Stimulated activated memory B cell treated with anti-CD40 and anti-IgM and Interleukin-4, amounts not matched to agents 10 μg/mL and 1 μg/mL and 100 μg/mL, for 72 hours (primary cell): Measurements from ENCODE around the gene AAK1.
"Not testable (repeated sequence)": the region's sequence is repeated elsewhere in the genome, so short reads cannot be mapped to it uniquely, and the experiment has no call there.

Source experiments
- ATAC-seq: fragments of 150-1000 bp; cut with Tn5 transposase; 2 replicates; pipeline ENCODE4 v1.10.0; 2021
- H3K27ac Mint-ChIP-seq: one replicate; pipeline ENCODE4 v1.8.0; 2022; ENCODE audit warnings: mild to moderate bottlenecking, mixed read lengths
- H3K27me3 Mint-ChIP-seq: one replicate; pipeline ENCODE4 v1.8.0; 2022; ENCODE audit warnings: mixed read lengths
- H3K36me3 Mint-ChIP-seq: one replicate; pipeline ENCODE4 v1.8.0; 2022; ENCODE audit warnings: mixed read lengths
- H3K4me1 Mint-ChIP-seq: one replicate; pipeline ENCODE4 v1.8.0; 2022; ENCODE audit warnings: mixed read lengths
- H3K4me3 Mint-ChIP-seq: one replicate; pipeline ENCODE4 v1.8.0; 2022; ENCODE audit warnings: mild to moderate bottlenecking, moderate library complexity, mixed read lengths
- H3K9me3 Mint-ChIP-seq: one replicate; pipeline ENCODE4 v1.8.0; 2022; ENCODE audit warnings: mixed read lengths

AAK1 gene

DNA sequence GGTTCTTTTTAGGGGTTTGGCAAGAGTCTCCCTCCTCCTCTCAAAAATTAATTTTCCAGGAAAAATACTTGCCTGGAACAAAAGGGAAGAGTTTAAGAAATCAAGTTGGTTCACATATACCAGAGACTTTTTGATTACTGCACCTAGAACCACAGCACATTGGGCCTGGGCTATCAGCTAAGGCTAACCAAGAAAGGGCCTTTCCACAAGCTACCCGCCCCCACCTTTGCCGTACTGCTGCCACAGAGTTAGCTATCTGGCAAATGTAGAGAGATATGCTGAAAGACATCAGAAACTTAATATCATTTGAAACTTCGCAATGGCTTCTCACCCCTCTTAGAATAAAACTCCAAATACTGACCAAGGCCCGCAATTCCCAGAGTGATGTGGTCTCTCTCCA is 76.9 kb downstream of the AAK1 start:
- no peaks in the 10 kb centered on the region for H3K9me3 Mint-ChIP-seq
- H3K4me1 Mint-ChIP-seq, result no peaks in the 10 kb centered on the region
- H3K27me3 Mint-ChIP-seq, result peaks cover 8% of the 10 kb centered on the region
- H3K4me3 Mint-ChIP-seq, result no peak overlapping the region
- no peak for ATAC-seq
- H3K36me3 Mint-ChIP-seq, result no peaks in the 10 kb centered on the region
- H3K27ac Mint-ChIP-seq, result no peak overlapping the region

DNA sequence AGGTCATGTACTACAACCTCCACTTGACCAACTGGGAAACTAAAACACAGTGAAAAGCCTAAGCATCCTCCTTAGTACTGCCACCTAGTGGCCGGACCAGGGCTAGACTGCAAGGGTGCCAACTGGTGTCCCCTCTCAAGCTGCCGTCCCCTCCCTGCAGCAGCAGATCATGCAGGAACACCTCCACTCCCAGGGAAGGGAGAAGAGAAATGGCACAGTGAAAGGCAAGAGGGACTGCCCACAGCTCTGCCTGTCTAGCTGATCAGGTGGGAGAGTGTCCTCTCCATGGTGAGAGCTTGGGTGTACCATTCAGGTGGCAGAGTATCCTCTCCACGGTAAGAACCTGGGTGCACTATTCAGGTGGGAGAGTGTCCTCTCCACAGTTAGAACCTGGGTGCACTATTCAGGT is 78.1 kb downstream of the AAK1 start:
- Mint-ChIP-seq H3K9me3 (no peaks in the 10 kb centered on the region), H3K27me3 (peaks cover 8% of the 10 kb centered on the region), H3K36me3 (no peaks in the 10 kb centered on the region), H3K27ac (no peak overlapping the region), H3K4me3 (no peak overlapping the region), H3K4me1 (no peaks in the 10 kb centered on the region)
- ATAC-seq, result peak; percentile 86

DNA sequence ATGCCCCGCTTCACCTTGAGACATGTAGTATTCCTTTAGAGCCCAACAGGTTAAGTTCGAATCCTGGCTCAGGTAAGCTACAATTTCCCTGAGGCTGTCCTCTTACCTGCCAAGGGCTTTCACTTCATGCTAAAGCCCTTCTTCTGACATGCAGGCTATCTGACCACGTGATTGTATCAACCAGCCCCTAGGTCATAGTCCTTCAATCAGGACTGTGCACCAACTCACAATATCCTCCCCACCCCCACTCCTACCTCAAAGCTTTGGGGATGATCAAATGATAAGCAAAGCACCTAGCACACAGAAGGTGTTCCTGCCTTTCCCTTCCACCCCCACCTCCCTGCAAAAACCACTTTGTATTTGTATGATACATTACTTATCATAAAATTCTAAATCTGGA is 78.9 kb downstream of the AAK1 start:
- Mint-ChIP-seq H3K36me3 (no peaks in the 10 kb centered on the region), H3K9me3 (no peaks in the 10 kb centered on the region), H3K4me1 (no peaks in the 10 kb centered on the region), H3K4me3 (no peak overlapping the region), H3K27ac (no peak overlapping the region), H3K27me3 (peaks cover 16% of the 10 kb centered on the region)
- no peak for ATAC-seq

DNA sequence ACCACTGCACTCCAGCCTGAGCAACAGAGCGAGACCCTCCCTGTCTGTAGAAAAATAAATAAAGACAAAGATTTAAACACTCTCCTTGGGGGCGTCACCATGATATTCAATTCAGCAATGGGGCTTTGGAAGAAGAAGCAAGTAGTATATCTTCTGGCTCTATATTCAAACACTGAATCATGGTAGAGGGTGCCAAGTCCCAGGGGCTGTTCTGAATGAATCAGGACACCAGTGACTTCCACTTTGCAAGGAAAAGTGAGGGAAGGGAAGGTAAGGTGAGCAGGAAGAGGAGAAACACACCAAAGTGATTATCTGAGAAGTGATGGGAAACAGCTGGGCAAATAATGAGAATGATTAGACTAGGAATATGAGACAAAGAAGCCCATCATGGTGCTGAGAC is 80.5 kb downstream of the AAK1 start:
- no peak overlapping the region for H3K4me3 Mint-ChIP-seq
- H3K9me3 Mint-ChIP-seq, result no peaks in the 10 kb centered on the region
- H3K27me3 Mint-ChIP-seq, result peaks cover 26% of the 10 kb centered on the region
- no peaks in the 10 kb centered on the region for H3K4me1 Mint-ChIP-seq
- ATAC-seq, result no peak
- H3K27ac Mint-ChIP-seq, result no peak overlapping the region
- no peaks in the 10 kb centered on the region for H3K36me3 Mint-ChIP-seq

DNA sequence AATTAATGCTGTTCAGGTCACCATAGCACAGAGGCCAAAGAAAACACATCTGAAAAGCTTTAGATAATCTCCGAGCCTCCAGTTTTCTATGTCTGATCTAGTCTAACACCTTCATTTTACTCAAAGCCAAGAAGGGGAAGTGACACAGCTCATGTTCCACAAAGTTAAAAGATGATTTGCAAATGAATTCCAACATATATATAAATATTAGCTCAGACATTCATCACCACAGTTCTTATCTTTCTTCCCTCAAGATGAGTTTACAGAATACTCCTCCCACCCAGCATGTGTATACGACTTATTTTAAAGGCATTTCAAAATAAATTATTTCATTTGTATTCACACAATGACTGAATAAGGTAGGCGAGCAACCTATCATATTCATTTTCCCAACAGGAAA is 82.4 kb downstream of the AAK1 start:
- Mint-ChIP-seq H3K27me3 (peaks cover 26% of the 10 kb centered on the region), H3K9me3 (no peaks in the 10 kb centered on the region), H3K27ac (no peak overlapping the region), H3K36me3 (no peaks in the 10 kb centered on the region), H3K4me1 (no peaks in the 10 kb centered on the region), H3K4me3 (no peak overlapping the region)
- ATAC-seq, result no peak

DNA sequence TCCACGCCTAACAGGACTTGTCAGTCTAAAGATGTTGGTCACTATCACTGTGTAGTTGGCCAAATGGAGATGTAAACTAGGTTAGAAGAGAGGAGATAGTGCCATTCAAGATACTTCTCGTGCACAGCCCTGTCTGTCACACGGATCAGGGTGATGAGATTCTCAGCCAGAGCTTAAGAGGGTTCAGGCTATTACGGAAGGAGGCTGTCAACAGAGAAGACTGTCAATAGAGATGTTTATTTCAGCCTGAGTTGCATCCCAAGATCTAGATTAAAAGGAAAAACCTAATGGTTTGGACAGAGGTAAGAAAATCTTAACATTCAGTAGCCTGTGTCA is 83.4 kb downstream of the AAK1 start:
- H3K4me3 Mint-ChIP-seq, result no peak overlapping the region
- H3K27me3 Mint-ChIP-seq, result peaks cover 26% of the 10 kb centered on the region
- H3K9me3 Mint-ChIP-seq, result no peaks in the 10 kb centered on the region
- peaks cover under 1% of the 10 kb centered on the region for H3K4me1 Mint-ChIP-seq
- no peak overlapping the region for H3K27ac Mint-ChIP-seq
- no peaks in the 10 kb centered on the region for H3K36me3 Mint-ChIP-seq
- ATAC-seq, result no peak

DNA sequence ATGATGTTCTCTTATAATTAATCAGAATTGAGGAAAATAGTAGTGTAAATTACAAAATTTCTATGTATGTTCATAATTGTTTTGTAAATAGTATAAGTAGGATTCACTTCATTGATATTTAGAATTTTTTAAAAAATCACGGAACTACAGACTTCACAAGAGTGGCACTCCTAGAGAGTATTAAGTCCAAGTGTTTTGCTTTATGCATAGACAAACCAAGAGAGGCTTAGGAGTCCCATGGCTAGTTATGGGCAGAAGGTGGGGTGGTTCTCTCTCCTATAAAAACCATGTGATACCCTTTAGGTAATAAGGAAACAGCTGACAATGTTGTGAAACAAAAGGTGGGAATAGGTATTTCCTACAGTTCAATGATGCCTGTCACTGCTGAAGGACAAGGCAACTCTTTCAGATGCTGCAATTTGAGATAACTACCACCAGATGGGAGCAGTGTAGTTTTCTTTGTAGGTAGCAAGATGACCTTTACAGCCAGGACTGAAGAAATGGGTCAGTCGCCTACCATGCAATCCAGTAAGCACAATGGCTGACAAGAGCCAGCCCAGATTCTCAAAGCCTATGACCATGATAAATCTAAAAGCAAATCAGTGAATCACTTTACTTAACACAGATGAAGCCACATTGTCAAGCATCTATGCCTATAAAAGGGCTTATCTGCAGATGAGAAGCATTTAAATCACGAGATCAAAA is 83.9 kb downstream of the AAK1 start:
- peaks cover 6% of the 10 kb centered on the region for H3K4me1 Mint-ChIP-seq
- H3K36me3 Mint-ChIP-seq, result no peaks in the 10 kb centered on the region
- H3K4me3 Mint-ChIP-seq, result no peak overlapping the region
- H3K27ac Mint-ChIP-seq, result no peak overlapping the region
- no peaks in the 10 kb centered on the region for H3K9me3 Mint-ChIP-seq
- H3K27me3 Mint-ChIP-seq, result peaks cover 26% of the 10 kb centered on the region
- no peak for ATAC-seq

DNA sequence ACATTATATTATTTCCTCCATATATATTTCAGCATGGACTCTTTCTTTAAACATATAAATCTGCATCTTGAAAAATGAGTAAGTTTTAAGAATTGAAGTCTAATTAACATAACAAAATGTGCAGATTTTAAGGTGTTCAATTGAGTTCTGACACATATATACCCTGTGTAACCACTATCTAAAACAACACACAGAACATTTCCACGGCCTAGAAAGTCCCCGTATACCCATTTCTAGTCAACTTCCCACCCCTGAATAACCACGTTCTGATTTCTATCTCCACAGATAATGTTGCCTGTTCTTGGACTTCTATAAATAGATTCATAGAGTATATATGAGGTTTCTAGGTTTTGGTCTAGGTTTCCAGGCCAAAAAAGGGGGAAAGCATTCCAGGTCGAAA is 87.5 kb downstream of the AAK1 start:
- Mint-ChIP-seq H3K4me1 (peaks cover 6% of the 10 kb centered on the region), H3K9me3 (no peaks in the 10 kb centered on the region), H3K4me3 (no peak overlapping the region), H3K36me3 (peaks cover 11% of the 10 kb centered on the region), H3K27me3 (peaks cover 18% of the 10 kb centered on the region), H3K27ac (no peak overlapping the region)
- ATAC-seq, result no peak

DNA sequence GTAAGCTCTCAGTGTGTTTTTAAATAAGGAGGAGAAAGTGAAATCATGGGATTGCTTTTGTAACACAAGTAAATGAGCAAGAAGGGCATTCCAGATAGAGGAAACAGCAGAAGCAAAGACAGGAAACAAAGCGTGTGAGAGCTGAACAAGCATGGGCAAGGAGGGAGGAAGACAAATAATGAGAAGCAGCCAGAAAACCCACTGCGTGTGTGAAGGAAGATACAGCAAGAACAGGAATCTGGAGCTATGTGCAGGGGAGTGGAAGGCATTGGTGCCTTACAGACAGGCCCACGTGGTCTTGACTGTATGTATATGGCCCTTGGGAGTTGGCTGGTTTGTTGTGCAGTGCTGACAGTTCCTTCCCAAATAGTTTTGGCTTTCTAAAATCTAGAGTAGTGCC is 88.6 kb downstream of the AAK1 start:
- Mint-ChIP-seq H3K4me3 (no peak overlapping the region), H3K36me3 (peaks cover 11% of the 10 kb centered on the region), H3K27me3 (peaks cover 13% of the 10 kb centered on the region), H3K9me3 (no peaks in the 10 kb centered on the region), H3K27ac (no peak overlapping the region), H3K4me1 (peaks cover 6% of the 10 kb centered on the region)
- ATAC-seq, result peak; percentile 47

DNA sequence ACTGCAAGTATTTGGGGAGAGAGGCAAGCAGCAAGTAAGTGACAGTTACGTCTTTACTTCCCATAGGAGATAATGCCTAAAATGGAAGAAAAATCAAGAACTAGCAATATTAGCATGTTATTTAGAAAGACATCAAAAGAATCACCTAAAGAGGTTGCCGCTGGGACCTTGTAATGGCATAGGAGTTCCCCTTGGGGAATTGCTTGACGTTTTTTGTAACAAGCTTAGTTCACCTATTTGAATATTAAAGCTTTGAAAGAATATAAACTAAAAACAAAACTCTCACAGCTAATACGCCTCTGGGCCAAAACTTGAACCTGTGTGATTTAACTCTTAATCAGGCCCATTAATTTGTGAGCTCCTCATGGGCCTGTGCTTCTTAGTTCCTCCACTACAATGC is 89.0 kb downstream of the AAK1 start:
- Mint-ChIP-seq H3K4me3 (no peak overlapping the region), H3K36me3 (peaks cover 11% of the 10 kb centered on the region), H3K27me3 (peaks cover 9% of the 10 kb centered on the region), H3K27ac (no peak overlapping the region), H3K4me1 (peaks cover 6% of the 10 kb centered on the region), H3K9me3 (no peaks in the 10 kb centered on the region)
- no peak for ATAC-seq

DNA sequence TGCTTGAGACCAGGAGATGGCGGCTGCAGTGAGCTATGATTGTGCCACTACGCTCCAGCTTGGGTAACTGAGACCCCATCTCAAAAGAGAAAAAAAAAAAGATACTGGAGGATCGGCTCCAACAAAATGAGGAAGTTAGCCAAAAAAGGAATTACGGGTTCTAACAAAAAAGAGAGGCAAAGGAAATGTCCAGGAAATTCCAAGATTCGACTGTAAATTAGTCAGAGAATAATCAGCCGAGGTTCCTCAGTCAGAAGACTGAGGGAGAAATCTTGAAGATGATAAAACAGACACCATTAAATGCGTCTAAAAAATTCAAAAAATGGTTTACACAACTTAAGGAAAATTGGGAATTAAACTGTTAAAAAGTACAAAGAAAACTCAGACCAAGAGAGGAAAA is 89.5 kb downstream of the AAK1 start:
- H3K9me3 Mint-ChIP-seq, result no peaks in the 10 kb centered on the region
- H3K27me3 Mint-ChIP-seq, result peaks cover 3% of the 10 kb centered on the region
- no peak overlapping the region for H3K4me3 Mint-ChIP-seq
- ATAC-seq, result no peak
- no peak overlapping the region for H3K27ac Mint-ChIP-seq
- H3K4me1 Mint-ChIP-seq, result peaks cover 6% of the 10 kb centered on the region
- H3K36me3 Mint-ChIP-seq, result peaks cover 11% of the 10 kb centered on the region

DNA sequence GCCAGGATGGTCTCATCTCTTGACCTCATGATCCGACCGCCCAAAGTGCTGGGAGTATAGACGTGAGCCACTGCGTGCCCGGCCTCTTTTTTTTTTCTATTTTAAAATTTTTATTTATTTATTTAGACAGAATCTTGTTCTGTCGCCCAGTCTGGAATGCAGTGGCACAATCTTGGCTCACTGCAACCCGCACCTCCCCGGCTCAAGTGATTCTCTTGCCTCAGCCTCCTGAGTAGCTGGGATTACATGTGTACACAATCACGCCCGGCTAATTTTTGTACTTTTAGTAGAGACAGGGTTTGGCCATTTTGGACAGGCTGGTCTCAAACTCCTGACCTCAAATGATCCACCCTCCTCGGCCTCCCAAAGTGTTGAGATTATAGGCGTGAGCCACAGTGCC is 93.0 kb downstream of the AAK1 start:
- H3K27me3 Mint-ChIP-seq, result not testable (repeated sequence)

DNA sequence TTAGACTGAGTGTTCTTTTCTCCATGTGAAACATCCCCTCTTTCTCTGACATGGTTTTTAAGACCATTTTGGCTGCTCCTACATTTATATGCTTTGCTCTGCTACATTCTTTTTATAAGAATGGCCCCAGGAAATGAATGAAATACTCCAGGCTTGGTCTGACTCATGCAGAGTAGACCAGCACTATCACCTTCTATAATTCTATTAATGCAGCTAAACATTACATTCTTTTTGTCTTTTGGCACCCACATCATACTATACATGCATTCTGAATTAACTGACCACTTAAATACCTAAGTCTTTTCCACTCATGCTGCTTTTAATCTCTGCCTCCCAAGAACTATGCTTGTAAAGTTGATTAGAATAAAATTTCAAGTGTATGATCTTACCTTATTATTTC is 94.1 kb downstream of the AAK1 start:
- ATAC-seq, result no peak
- Mint-ChIP-seq H3K9me3 (no peaks in the 10 kb centered on the region), H3K4me3 (no peak overlapping the region), H3K4me1 (peaks cover 10% of the 10 kb centered on the region), H3K36me3 (peaks cover 17% of the 10 kb centered on the region), H3K27ac (no peak overlapping the region), H3K27me3 (no peaks in the 10 kb centered on the region)

More for the DNA sequence above, 93.0 kb downstream of the AAK1 start:
- Mint-ChIP-seq H3K36me3 (peaks cover 16% of the 10 kb centered on the region), H3K4me1 (peaks cover 16% of the 10 kb centered on the region)
- not testable (repeated sequence) for ATAC-seq, H3K27ac Mint-ChIP-seq, H3K4me3 Mint-ChIP-seq, H3K9me3 Mint-ChIP-seq

DNA sequence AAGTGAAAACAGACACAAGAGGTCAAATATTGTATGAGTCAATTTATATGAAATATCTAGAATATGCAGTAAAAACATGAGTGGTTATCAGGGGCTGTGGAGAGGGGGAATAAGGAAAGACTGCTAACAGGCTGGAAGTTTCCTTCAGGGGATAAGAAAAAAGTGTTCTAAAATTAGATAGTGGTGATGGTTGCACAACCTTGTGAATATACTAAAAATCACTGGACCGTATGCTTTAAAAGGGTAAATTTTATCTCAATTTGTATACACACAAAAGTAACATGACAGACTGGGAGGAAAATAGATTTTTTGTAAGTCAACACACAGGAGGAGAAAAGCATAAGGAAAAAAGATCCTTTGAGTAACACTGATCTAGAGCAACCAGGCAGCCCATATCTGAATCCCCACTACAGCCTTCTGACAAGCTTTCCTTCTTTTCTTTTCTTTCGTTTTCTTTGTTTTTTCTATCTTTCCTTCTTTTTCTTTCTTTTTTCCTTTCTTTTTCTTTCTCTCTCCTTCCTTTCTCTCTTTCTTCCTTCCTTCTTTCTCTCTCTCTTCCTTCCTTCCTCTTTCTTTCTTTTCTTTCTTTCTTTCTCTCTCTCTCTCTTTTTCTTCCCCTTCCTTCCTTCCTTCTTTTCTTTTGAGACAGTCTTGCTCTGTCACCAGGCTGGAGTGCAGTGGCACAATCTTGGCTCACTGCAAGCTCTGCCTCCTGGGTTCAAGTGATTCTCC is 95.4 kb downstream of the AAK1 start:
- Mint-ChIP-seq H3K36me3 (peaks cover 11% of the 10 kb centered on the region), H3K9me3 (no peaks in the 10 kb centered on the region), H3K4me3 (no peak overlapping the region), H3K4me1 (peaks cover 10% of the 10 kb centered on the region), H3K27me3 (no peaks in the 10 kb centered on the region), H3K27ac (no peak overlapping the region)
- no peak for ATAC-seq

DNA sequence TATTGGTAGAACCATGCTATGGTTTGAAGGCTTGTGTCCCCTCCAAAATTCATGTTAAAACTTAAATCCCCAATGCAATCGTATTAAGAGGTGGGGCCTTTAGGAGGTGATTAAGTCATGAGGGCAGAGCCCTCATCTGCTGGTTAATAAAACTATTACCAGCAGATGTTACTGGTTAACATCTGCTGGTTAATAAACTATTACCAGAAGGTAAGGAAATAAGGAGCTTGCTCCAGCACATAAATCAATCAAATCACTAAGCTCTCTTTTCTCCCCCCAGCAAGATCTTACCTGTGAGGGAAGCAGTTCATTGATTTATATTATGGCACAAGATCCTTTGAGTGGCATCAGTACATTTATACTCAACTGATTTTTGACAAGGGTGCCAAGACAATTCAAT is 96.9 kb downstream of the AAK1 start:
- H3K27me3 Mint-ChIP-seq, result no peaks in the 10 kb centered on the region
- H3K4me1 Mint-ChIP-seq, result peaks cover 10% of the 10 kb centered on the region
- no peak for ATAC-seq
- no peak overlapping the region for H3K27ac Mint-ChIP-seq
- peaks cover 6% of the 10 kb centered on the region for H3K36me3 Mint-ChIP-seq
- H3K9me3 Mint-ChIP-seq, result no peaks in the 10 kb centered on the region
- no peak overlapping the region for H3K4me3 Mint-ChIP-seq

DNA sequence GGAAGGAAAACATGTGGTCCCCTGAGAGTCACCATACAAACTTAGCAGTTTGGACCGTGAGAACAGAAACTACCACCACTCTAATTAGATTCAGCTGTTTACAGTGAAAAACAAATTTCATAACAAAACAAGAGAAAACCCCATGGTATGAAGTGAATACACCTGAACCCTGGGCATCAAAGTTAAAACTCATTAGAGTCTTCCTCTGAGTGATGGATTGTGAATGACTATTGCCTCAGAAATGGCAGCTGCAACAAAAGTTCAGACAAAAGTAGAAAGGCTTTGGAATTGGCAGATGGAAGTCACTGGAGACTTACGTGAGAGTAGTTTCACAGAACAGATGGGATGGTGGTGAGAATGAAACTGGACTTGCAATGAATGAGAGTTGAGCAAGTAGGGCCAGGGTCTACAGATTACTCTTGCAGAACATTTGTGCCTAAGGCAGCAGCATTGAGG is 98.0 kb downstream of the AAK1 start:
- H3K9me3 Mint-ChIP-seq, result no peaks in the 10 kb centered on the region
- H3K4me1 Mint-ChIP-seq, result peaks cover 10% of the 10 kb centered on the region
- H3K36me3 Mint-ChIP-seq, result peaks cover 11% of the 10 kb centered on the region
- H3K4me3 Mint-ChIP-seq, result no peak overlapping the region
- H3K27ac Mint-ChIP-seq, result no peak overlapping the region
- no peaks in the 10 kb centered on the region for H3K27me3 Mint-ChIP-seq
- ATAC-seq, result no peak
